NT2/D1 (cell line): ENCODE data around the gene RYR3.

Source experiments
- SUZ12 ChIP-seq: IDR thresholded peaks from 2 replicates; pipeline ENCODE4 v1.6.1; 2011; ENCODE audit not compliant: insufficient read length, insufficient read depth; ENCODE audit errors: extremely low read depth
- YY1 ChIP-seq: IDR thresholded peaks from 2 replicates; pipeline ENCODE4 v1.6.1; 2011; ENCODE audit not compliant: insufficient read length, insufficient read depth
- ZNF274 ChIP-seq: IDR thresholded peaks from 2 replicates; pipeline ENCODE4 v1.6.1; 2011; ENCODE audit warnings: mild to moderate bottlenecking, low read depth, low read length

GRCh38 chr15:33679061-33679460 is 368.3 kb downstream of the RYR3 start:
- TF ChIP-seq YY1 (no peak), ZNF274 (no peak), SUZ12 (no peak)
